Renal cortical epithelial cell (primary cell): ENCODE results near the gene CEP76. TPM values are rescaled to one million over a fixed set of nuclear protein-coding genes. Genes with fewer than 3 reads are reported as not detected.
"Not testable (repeated sequence)": the region's sequence is repeated elsewhere in the genome, so short reads cannot be mapped to it uniquely, and the experiment has no call there.

ENCODE experiments used
- DNase-seq: peaks from one replicate; pipeline ENCODE4 v3.0.0-alpha.2; 2011; ENCODE audit warnings: low read depth
- total RNA-seq: library from RNA; depleted of rRNA; stranded (reverse); fragments of >200 nt; gene quantifications from 2 replicates; pipeline ENCODE4 v1.2.3, GENCODE V29; 2014

Gene CEP76
- total RNA-seq, 1 donor from 2014 or later: 14.3 TPM

GRCh38 chr18:12640881-12641200 is 61.7 kb downstream of the CEP76 start:
- no peak for DNase-seq

GRCh38 chr18:12639990-12640880 is 62.3 kb downstream of the CEP76 start:
- peak; percentile 76 for DNase-seq

- DNase-seq: no peak
Observed at GRCh38 chr18:12638644-12639124, 63.8 kb downstream of the CEP76 start.

- no peak for DNase-seq
Observed at GRCh38 chr18:12637901-12638643, 64.5 kb downstream of the CEP76 start.

DNA sequence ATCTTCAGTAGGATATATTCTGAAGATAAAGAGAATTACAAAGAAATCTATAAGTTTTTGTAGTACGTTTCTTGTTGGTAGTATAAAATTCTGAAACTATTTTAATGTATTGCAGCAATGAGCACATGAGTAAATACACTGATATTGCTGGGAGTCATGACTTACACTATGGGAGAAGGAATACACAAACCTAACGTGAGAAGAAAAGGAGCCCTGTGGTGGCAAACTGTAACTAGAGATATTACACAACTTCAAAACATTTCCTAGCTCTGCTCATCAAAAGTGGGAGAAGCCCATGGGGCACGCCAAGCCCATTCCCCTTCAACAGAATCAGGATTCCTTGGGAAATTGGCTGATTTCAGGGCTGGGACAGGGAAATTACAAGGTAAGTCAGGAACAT is 65.1 kb downstream of the CEP76 start:
- DNase-seq: no peak

DNA sequence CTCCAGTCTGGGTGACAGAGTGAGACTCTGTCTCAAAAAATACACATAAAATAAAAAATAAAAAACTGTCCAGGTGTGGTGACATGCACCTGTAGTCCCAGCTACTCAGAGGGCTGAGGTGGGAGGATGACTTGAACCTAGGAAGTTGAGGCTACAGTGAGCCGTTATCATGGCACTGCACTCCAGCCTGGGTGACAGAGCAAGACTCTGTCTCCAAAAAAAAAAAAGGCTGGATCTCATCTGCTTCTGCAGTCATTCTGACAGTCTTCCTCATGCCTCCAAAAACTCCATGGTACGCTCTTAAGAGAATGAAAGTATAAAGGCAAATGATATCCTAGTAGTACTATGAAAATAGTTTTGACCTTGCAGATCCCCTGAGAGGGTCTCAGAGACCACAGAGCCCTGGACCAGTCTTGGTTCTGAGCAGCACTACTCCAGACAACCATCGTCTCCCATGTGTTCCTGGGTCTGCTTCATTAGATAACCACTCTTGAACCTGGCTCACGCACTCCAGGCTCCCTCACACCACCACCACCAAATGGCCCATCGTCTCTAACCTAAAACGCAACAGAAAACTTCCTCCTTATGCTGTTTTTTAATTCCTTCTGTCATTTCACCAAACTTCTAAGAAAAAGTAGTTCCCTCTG is 70.6 kb downstream of the CEP76 start:
- no peak for DNase-seq

DNA sequence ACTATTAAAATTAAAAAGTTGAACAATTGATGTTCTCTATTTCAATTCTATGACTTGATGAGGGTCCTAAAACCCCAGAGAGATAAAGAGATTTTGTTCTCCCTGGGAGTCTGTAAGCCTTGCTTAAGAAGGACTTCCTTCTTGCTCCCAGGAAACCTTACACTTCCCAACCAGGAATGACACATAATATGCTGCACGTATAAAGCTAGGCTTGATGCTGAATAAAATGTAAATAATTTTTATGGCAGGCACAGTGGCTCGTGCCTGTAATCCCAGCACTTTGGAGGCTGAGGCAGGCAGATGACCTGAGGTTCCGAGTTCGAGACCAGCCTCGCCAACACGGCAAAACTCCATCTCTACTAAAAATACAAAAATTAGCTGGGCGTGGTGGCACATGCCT is 72.4 kb downstream of the CEP76 start:
- DNase-seq: peak; percentile 58

GRCh38 chr18:12628706-12629702 is 73.5 kb downstream of the CEP76 start:
- peak; percentile 93 for DNase-seq

GRCh38 chr18:12627199-12627598 is 75.3 kb downstream of the CEP76 start:
- not testable (repeated sequence) for DNase-seq

GRCh38 chr18:12625241-12625640 is 77.3 kb downstream of the CEP76 start:
- peak; percentile 75 for DNase-seq

Other genes starting within 250 kb of the CEP76 start
- 30.0 and 45.9 TPM in 2 replicates for gene SPIRE1, start 44.6 kb downstream of the CEP76 start, total RNA-seq
- gene PSMG2, start 319 bp upstream of the CEP76 start, total RNA-seq: 52.8 and 111 TPM in 2 replicates
- gene PTPN2, start 181.5 kb upstream of the CEP76 start, total RNA-seq: 32.0 and 51.6 TPM in 2 replicates
- 66.8 and 101 TPM in 2 replicates for gene SEH1L, start 245.3 kb upstream of the CEP76 start, total RNA-seq